H1 (cell line): Measurements from ENCODE around the gene BEX3. TPM values are rescaled to one million over a fixed set of nuclear protein-coding genes. Genes with fewer than 3 reads are reported as not detected.

Source experiments
- EZH2 ChIP-seq: fragments of 200-600 bp; sonication (generic); IDR thresholded peaks from 2 replicates; pipeline ENCODE4 v1.7.1; 2012; ENCODE audit warnings: low read depth, mild to moderate bottlenecking, moderate library complexity, low read length, inconsistent platforms; ENCODE audit not compliant: severe bottlenecking
- HDAC2 ChIP-seq, 2 experiments: fragments of 300-600 bp in 1 of 2; sonication (generic) in 1 of 2; IDR thresholded peaks; 2 replicates each; pipeline ENCODE4 v1.6.1; 2011 to 2012; ENCODE audit warnings: low read depth in 2 of 2, low read length in 2 of 2, mild to moderate bottlenecking in 2 of 2, moderate library complexity in 2 of 2, borderline replicate concordance in 1 of 2, inconsistent platforms in 1 of 2
- polyA plus RNA-seq, 7 experiments: library from polyadenylated mRNA; depleted of rRNA in 3 of 7; stranded (reverse) in 5 of 7; unstranded in 2 of 7; fragments of >200 nt in 5 of 7; fragments of 200-250 nt in 2 of 7; gene quantifications; 1 replicate in 5 of 7; 2 replicates in 1 of 7; 4 replicates in 1 of 7; pipeline versions ENCODE4 v1.2.1 to v1.2.3, GENCODE V29; 2011 to 2013; ENCODE audit warnings: missing spikeins in 2 of 7, mixed read lengths in 2 of 7
- total RNA-seq: library from RNA; stranded (reverse); fragmentation: NEBNext Ultra II Directional; extraction: Animal tissue kit (Norgen Biotek cat#: 25700); gene quantifications from 2 replicates; pipeline ENCODE4 v1.2.1, GENCODE V29; 2021

The BEX3 gene
- total and polyA plus RNA-seq, 2 of the 8 experiments (the other 6 are each of a cell fraction or from before 2014, with no cell fraction given): 330 to 366 TPM

DNA sequence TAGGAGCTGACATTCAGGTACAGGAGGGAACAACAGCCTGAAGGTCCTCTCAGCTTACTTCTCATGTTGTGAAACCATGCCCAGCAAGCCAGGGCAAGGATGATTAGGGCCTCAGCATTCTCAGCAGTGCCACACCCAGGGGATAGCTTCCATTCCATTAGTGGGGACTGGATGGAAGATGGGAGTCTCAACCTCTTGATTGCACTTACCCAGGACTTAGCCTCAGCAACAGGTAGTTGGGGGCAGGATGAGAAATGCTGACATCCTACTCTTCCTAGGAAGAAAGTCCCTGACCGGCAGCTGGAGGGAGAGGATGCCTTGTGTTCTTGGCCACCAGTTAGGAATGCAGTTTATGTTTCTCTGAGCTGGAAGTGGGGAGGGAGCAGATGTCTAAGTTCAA, 8.8 kb upstream of the BEX3 start (continued):
- TF ChIP-seq HDAC2 (IDR thresholded peaks at IDR 0.05; ENCODE audit: borderline replicate concordance in 1 of 2, low read depth in 2 of 2, low read length in 2 of 2) (no peak), EZH2 (no peak)
